Measurements from ENCODE around the gene HOXD1.

HOXD1 gene

GRCh38 chr2:176152350-176153181 is 35.9 kb upstream of the HOXD1 start:
- no peak for DNase-seq (ENCODE audit: low spot score)

DNA sequence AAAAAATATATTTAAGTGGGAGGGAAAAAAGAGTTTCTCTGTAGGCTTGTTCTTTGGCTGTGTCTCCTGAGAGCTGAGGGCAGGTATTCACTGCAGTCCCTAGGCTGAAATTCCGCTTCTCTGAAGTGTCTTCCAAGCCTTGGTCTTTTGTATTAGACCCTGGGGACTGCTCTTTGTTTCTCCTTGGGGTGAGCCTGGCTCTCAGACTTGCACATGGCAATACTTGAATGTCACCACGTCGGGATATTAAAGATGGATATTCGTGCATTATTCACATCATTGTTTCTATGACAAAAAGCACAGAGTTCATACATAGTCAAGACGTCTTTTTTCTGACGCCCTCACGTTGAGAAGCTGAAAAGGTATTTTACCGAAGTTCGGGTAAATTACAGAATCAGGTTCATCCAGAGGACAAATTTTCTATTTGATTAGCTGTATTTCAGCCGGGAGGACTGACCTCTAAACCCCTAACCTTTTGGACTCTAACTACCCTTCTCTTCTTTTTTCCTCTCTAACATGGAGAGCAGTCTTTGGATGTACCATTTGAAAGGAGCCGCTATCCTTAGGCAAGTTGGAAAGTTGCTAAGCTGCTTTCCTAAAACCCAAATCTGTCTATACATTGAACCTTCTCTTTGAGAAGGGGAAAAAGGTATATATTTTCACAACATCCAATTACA is 33.8 kb upstream of the HOXD1 start:
- no peak for DNase-seq (ENCODE audit: low spot score)

DNA sequence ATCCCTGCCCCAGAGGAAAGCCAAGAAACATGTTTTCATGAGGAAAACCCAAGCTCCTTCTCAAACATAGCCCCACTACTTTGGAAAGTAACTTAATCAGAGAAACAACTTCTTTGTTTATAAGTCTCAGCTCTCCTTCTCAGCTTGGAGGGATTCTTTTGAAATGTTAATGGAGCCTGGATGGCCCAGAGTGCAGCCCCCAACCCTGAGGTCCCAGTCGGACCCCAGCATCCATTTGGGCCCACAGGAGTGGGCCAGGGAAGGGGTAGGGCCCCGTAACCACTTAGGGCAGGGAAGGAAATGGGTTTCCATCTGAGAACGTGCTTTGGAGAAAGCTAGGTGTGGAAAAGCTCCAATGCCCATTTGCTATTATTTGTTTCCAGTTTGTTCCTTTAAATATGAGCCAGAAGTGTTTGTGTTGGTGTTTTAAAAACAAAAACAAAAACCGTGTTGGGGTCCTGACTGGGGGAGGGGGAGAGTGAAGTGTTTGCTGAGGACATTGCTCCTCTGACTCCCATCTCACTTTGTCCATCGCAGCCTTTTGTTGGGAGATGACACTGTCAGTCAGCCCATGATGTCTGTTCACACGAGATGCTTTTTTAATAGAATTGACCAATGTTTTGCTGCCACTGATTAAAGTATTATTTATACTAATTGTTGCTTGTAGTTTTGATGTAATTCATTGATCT is 33.0 kb upstream of the HOXD1 start:
- DNase-seq (ENCODE audit: low spot score): no peak

DNA sequence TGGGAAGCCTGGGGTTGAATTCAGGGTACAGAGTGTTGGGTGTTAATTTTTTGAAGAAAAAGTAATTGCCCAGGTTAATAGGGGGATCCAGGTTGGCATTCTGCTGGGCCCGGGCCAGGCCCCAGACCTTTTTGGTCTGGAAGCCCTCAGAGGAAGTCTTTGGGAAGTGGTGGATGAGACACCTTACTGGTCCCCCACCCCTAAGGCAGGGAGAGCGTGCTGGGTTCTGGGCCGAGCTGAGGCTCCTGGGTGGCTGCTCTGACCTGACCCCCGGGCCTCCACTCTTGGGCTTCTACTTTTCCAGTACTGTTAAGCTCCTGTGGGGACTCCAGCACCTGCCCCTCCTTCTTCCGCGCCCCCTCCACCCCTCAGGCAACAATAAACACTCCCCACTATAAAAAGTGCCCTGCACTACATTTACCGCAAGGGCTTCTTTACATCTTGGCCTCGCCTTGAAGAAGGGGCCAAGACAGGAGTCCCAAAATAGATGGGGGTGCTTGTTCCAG is 32.1 kb upstream of the HOXD1 start:
- no peak for DNase-seq (ENCODE audit: low spot score)

DNA sequence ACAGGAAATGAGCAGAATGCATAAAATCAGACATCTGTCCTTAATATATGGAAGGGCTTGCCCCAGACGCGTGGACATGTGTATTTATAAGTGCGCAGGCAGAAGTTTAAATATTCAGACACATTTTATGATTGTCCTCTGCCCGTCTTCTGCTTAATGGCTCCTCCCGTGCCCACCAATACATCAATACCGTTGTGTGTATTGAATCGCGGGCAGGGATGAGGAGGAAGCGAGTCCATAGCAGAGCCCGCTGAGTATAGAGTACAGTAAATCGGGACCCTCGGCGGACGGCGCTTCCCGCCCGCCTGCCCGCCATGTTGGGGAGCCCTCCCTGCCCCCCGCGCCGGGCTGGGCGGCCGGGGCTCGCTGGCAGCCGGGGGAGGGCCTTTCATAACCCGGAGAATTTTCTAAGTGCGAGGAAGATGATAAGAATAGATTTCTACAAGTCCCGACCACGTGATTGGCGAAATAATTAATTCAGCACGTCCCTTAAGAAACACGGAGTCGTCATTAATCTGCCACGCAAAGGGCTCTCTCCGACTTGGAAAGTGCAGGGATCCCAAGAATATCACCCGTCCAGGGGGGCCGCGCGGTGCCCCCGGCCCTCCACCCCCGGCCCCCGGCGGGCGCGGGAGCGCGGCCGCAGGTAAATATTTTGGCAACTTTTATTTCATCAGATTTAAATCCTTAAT is 31.5 kb upstream of the HOXD1 start, which contains the start of gene HOXD3:
Gene HOXD3, plus strand, starts transcription at position 501 of the 692 bp plus-strand sequence. CDS start 11,808 bp downstream, outside the sequence.
- no peak for DNase-seq (ENCODE audit: low spot score)

DNA sequence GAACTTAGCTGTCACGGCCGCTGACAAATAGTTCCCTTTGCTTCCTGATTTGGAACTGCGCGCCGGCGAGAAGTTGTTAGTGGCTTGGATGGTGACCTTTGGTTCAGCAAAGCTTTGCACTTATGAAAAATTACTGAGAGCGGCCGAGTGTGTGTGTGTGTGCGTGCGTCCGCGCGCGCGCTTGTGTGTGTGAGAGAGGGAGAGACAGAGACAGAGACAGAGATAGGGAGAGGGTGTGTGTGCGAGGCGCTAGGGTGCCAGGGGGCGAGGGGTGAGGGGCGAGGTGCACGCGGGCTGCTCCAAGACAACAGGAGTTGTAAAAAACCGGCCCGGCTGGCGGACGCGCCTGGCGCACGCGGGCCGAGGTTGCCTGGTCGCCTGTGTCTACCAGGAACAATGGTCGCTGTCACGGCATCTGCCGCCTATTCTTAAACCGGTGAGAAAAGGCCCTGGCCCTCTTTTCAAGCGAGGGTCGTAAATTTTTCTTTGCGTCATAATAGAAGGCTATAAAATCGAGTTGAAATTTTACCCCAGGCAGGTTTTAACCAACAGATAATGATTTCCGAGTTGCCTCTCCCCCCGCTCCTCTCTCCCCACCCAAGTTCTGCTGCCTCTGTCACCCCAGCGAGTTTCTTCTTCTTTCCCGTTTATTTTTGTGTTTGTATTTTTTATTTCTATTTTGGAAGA is 30.8 kb upstream of the HOXD1 start:
- no peak for DNase-seq (ENCODE audit: low spot score)

DNA sequence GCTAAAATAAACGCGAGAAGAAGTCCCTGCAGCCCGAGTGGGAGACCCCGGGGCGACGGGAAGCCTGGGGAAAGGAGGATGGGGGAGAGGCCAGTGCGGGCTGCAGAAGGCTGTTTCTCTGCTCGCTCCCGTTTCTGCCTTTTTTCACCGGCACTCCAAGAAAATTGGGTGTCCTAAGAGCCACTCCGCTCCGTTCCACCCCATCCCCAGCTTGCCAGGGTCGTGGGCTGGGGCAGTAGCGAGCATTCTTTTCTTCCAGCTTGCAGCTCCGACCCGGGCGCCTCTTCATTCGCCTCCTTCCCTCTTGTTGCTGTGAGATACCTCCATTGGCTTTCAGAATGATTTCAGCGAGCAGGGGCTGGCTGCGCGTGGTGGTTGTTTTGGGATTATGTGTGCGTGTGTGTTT is 30.3 kb upstream of the HOXD1 start:
- DNase-seq (ENCODE audit: low spot score): no peak

DNA sequence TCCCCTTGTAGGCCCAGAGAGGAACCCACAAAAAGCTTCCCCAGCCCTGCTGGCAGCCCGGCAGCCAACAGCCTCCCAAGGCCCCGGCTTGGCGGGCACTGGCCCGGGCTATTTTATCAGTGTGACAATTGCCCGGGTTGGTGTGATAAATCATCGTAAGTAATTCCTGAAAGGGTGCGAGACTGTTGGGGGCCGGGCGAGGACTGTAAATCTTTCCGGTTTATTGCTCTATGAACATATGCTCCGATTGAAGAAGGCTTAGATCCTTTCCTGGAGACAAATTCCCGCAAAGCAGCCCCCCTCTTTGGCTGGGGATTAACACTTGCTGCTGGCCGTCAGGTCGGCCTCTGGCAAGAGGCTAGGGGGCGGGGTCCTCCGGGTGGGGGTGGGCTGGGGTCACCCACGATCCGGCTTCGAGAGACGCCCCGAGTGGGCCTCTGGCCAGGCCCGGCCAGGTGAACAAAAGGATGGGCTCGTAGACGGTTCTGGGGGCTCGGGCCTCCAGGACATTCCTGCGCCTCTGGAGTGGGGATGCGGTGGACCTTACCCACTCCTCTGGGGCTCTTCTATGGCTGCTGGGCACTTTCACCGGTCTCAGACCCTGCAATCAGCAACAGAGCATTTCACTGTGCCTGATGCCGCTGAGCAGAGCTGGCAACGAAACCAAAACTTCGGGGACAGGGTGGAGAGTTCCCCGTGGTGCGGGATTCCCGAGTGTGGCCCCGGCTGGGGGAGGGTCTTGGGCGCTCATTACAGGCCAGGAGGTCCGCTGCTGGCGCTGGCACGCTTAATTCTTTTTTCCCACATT is 29.4 kb upstream of the HOXD1 start:
- DNase-seq (ENCODE audit: low spot score): no peak

GRCh38 chr2:176159663-176160250 is 28.7 kb upstream of the HOXD1 start:
- no peak for DNase-seq (ENCODE audit: low spot score)

DNA sequence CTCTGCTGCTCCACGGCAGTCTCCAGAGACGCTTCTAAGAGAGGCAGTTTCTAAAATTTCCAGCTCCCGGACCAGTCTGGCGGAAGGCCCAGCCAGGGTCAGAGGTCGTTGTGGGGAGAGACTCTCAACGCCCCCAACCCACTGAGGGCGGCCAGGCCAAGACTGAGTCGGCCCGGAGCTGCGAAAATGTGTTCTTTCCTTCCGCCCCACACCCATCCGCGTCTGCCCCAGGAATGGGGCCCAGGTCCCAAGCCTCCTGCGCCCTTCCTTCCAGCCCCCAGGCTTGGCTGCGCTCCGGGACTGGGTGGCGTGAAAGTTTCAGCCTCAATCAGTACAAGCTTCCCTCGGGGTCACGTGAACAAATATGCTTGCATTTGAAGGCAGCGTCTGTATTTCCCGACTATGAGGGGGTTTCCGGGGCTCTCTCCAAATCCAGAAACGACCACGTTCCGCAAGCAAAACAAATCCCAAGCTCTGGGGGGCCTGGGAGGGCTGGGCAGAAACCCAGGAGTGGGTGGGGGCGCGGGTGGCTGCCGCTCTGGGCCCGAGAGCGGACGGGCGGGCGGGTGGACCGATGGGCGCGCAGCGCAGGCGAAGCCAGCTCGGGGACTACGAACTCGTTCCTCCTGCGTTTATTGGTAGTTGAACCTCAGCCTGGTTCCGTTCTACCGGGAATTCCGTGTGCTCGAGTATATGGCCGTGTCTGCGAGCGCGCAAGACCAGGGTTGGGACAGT is 28.1 kb upstream of the HOXD1 start:
- no peak for DNase-seq (ENCODE audit: low spot score)

- DNase-seq (ENCODE audit: low spot score): no peak
These were observed 27.3 kb upstream of the HOXD1 start for GRCh38 chr2:176160986-176161824.

DNA sequence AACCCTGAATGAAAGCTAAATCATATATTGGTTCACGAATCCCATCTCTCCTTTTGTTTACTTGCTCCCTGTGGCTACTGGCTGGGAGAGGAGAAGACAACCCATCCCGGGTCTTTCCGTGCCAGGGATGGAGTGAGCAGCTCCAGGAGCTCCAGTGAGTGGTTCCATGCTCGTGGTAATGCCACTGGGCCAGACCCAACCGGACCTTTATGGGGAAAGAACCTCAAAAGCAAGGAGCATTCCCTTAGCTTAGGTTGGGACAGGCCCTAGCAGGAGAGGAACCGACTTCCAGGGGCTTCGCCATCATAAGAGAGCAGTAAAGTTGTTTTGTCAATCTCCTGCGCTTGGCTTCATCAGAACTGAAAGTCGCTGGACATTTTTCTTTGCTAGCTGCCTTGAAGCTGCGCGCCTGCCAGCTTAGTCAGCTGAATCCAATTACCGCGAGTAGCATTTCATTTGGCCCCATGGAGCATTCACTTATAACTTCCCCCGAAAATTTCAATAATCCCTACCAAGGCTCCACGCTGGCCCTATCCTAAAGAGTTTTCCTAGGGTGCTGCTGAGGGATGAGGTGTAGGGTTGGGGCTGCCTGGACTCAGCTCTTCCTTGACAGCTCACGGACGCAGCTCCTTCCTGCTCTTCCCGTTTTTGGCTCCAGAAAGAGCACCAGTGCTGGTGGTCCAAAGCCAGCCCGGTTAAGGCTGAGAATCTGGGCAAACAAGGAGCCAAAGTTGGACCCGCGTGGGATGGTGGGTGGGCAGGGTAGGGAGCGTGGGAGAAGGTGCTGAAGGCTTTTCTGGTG is 26.4 kb upstream of the HOXD1 start:
- no peak for DNase-seq (ENCODE audit: low spot score)

- no peak for DNase-seq (ENCODE audit: low spot score)
These were observed 25.4 kb upstream of the HOXD1 start for GRCh38 chr2:176162911-176163671.

DNA sequence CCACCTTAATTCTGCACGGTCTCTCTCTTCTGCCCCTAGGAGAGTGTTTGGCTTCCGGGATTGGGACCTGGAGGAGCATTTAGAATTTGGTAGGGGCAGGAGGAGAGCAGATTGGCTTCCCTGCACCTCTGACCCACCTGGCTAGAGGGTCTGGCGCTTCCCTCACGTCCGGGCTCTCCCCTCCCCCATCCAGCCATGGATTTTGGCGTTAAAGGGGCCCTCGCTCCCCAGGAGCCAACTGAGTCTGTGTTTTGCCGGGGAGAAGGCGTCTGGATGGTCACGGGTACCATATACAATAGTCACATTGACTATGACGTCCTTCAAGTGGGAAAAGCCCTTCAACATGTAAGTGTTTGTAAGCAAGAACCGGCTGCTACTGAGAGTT is 24.8 kb upstream of the HOXD1 start:
- no peak for DNase-seq (ENCODE audit: low spot score)

- DNase-seq (ENCODE audit: low spot score): no peak
These were observed 24.3 kb upstream of the HOXD1 start for GRCh38 chr2:176164201-176164600.

DNA sequence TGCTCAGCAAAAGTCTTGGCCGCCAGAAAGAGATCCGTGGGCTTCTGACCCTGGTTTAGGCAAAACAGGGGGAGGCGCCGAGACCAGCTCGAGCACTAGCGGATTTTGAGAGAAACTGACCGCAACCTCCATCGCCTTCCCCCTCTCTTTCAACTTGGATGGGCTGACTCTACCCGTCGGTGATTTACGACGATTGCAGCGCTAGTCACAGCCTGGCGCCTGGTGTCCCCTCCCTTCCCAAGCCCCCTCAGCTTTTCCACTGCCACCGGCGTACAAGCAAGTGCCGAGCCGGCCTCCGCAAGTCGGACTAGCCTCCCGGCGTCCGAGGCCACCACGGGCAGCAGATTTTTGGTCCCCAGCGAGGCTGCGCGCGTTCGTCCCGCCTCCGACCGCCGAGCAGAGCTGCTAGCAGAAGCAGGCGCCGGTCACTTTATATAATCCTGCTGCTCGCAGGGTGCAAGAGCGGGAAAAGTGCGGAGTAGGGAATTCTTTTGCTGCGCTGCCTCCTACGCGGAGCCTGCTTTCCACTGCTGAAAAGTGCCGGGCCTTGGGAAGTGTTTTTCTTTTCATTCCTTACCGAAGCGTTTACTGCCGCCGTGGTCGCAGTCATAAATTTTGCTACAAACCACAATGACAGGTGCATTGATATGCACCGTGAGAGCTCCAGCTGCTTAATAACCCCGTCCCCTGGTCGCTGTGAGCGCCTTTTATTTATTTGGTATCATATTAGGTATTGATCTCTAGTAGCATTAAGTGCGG is 23.7 kb upstream of the HOXD1 start:
- DNase-seq (ENCODE audit: low spot score): no peak

Data from iPS-NIHi11 (cell line).